ENCODE data around the gene NT5DC3.

Gene NT5DC3

DNA sequence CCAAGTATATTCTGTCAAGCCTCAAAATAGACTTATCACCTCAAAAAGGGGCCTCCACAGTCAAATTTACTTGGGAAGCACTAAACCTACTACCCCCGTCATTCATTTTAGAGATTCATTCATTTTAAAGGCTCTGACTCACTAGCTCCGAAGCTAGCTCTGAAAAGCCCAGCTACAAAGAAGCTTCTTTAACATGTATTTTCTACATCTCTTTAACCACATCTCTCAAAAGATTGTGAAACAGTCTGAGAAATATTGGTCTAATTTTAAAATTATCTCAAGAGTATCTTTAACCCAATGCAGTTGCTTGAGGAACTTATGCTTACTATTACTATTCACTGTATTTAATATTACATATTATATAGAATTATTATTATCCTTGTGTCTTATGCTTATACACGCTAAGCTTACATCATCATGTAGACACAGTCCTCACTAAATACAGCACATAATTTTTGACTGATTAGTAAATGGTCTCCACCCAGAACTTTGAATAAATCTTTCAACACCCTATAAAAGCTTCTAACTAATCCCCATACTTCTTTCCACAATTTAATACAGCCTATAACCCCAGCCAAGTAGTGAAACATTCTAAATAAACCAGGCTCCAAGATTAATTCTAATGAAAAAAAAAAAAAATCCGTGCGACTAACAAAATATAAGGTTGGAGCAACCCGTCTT is 7.8 kb downstream of the NT5DC3 start:
- DNase-seq (ENCODE audit: low read depth): peak; percentile 62

DNA sequence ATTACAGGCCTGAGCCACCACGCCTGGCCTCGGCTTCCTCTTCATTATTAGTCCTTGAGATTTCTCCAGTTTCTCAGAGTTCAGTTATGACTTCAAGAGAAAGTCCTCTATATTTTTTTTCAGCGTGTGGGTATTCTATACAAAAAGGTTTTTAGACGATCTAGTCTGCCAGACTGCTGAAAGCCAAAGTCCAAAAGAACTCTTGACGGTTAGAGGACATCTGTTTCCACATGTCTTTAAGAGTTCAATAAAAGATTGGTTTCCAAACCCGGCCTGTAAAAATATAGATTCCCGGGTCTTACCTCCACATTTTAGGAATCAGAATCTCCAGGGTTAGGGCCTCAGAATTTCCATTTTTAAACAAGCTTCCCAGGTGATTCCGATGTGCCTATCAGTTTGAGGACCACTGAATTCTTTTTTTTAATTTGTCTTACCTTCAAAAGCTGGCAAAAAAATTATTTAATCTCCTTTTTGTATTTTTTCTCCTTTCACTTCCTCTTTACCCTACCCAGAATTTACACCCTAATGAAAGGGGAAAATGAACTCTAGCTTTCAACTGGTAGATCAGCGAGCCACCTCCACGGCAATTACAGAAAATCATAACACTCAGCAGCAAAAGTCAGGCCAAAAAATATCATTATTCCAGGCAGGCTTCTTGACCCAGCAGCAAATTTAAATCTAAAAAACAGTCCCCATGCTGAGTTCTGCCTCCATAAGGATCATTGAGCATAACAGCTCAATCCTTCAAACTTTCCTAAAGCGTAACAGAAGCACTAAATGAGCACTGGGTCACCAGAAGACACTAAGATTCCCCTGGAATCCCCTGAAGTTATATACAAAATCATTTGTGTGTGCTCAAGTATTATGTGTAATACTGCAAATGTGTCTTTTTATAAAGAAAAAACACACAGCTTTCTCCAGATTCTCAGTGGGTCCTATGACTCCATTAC is 8.7 kb downstream of the NT5DC3 start:
- no peak for DNase-seq (ENCODE audit: low read depth)

DNA sequence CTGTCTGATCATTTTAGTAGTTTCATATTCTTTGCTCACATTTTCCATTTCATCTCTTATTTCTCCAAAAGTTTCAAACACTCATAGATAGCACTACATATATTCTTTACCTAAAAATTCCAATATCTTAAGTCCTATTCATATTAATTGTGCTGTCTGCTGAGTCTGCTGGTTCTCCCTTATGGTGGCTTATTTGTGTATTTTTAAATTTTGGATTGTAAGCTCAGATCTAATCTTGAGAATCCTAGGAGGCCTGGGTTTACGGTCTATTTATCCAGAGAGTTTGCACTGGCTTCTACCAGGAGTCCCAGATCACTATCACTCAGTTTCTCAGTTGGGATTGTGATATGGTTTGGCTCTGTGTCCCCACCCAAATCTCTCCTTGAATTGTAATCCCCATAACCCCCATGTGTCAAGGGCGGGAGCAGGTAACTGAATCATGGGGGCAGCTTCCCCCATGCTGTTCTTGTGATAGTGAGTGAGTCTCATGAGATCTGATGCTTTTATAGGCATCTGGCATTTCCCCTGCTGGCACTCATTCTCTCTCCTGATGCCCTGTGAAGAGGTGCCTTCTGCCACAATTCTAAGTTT is 10.2 kb downstream of the NT5DC3 start:
- no peak for DNase-seq (ENCODE audit: low read depth)

DNA sequence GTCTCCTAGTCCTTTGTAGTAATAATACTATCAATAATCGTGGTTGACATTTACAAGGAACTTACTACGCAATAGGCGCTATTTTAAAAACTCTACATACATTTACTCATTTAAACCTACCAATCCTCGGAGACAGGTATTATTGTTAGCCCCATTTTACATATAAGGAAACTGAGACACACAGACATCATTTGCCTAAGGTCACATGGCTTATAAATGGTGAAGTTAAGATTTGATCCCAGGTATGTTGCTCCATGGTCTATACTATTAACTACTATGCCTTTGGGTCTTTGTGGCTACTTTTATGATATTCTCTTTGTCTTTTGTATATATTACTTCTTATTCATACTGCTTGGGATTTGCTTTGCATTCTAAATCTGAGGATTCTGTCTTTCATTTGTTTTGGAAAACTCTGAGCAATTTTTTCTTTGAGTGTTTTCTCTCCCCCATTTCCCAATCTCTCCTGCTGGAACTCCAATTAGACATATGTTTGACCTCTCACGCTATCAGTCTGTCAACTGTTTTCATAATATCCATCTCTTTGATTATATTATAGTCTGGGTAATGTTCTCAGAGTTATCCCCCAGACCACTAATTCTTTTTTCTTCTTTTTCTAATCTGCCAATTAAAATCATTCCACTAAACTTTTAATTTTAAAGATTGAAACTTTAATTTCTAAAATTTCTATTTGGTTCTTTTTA is 10.9 kb downstream of the NT5DC3 start:
- no peak for DNase-seq (ENCODE audit: low read depth)

DNA sequence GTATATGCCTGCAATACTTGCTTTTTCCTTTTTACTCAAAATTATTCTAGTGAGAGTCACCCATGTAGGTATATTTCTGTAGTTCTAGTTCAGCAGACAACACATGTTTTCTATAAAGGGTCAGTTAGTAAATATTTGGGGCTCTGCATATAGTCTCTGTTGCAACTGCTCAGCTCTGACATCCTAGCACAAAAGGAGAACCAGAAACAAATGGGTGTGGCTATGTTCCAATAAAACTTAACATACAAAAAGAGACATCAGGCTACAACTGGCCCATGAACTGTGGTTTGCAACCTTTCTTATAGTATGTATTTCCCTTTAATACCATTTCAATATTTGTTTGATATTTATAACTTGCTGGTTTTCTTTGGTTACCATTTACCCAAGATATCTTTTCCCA is 11.9 kb downstream of the NT5DC3 start:
- DNase-seq (ENCODE audit: low read depth): no peak

DNA sequence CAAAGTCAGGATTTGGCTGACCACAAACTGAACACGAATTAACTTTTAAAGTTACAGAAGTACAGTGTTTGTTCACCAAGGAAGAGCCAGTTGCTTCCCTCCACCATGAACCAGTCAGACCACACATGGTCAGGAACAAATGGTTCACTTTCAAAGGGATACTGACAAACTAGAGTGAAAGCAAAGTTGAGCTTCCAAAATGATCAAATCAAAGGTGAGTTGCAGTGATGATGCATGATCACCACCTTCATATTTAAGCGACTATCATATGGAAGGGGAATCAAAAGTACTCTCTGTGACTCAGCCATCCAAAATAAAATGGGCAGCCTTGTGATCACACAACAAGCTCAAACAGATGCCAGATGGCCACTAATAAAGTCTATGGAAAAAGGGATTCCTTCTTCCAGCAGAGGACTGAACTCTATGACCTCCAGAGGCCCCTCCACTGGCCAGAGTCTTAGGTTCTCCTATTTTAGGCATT is 13.1 kb downstream of the NT5DC3 start:
- no peak for DNase-seq (ENCODE audit: low read depth)

DNA sequence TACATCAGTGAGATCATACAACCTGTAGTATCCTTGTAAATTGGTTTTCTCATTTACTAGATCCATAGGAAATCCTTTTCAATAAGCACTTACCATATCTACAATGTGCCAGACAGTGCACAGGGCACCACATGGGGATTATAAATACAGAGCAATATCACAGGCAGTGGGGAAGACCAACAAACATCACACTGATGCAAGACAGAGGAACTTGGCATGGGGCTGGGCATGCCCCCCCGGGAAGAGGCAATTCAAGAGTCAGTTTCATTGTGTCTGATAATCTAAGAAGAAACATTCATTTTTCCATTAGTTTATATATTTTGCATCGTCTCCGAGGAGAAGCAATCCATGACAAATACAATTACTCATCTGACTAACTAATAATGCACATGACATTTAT is 16.2 kb downstream of the NT5DC3 start:
- no peak for DNase-seq (ENCODE audit: low read depth)

DNA sequence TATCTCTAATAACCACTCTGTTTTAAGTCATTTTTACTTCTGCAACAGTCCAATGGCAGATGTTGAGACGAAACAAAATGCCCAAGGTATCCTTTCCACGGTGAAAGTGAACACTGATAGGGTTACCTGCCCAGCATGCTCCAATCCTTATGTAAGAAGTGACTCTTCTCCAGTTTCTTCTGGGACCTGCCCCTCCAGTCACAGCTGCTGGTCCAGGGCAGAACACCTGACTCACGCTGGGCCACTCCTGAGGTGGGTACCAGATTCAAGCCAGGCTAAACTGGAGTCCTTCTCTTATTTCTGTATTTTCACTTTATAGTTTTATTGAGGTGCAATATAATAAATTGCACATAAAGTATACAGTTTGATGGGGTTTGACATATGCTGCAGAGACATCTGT is 16.7 kb downstream of the NT5DC3 start:
- no peak for DNase-seq (ENCODE audit: low read depth)

DNA sequence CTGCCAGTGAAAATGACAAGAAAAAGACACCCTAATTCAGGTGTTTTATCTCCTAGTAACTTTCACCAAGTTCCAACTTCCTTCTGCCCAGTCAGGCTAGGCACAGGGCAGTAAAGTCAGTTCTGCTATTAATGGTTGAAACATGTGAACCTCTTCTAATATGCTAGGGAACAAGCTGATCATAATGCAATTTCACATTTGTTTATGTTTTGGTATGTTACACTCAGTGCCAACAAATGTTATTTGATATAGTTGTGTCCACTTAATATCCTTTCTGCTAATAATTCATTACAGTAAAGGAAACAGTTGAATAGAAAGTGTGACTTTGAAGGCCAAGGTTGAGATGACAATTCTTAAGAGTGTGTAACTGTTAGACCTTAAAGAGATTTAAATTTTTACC is 17.2 kb downstream of the NT5DC3 start:
- no peak for DNase-seq (ENCODE audit: low read depth)

DNA sequence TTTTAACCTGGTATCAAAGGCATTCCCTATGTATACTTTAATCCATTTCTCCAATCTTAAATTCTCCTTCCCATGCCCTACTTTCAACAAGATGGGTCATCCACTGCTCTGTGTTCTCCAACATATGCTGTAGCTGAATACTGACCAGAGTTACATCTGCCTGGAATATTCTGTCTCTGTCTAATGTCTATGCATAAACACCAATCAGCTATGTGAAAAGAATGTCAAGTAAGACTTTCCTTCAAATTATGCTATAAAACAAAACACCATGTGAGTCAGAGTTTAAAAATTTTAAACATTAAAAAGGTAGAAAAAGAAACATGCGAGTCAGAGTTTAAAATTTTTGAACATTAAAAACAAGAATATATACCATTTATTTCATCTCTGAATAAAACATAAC is 19.3 kb downstream of the NT5DC3 start:
- DNase-seq (ENCODE audit: low read depth): peak; percentile 54

DNA sequence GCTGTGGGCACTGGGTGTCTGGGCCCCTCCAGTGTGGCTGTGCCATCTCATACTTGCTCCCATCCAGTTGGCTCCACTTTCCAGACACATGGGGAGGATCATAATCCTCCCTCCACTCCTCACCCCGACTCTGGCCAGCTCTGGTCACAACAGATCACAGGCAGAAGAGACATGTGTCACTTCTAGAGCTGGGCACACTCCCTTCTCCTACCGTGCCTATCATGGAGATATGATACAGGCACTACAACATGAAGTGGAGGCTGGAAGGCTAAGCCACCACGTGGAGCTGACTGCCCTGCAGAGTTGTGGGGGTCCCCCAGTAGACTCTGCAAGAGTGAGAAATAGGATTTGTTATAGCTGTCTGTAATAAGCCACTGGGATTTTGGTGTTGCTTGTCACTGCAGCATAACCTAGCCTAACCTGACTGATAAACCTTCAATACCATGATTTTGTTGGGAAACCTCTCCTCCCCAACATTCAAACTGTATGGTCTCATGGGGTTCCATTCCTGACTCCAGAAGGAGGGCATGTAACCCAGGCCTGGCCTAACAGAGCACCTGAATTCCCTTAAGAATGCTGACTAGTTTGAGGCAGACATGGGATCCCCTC is 20.0 kb downstream of the NT5DC3 start:
- no peak for DNase-seq (ENCODE audit: low read depth)

DNA sequence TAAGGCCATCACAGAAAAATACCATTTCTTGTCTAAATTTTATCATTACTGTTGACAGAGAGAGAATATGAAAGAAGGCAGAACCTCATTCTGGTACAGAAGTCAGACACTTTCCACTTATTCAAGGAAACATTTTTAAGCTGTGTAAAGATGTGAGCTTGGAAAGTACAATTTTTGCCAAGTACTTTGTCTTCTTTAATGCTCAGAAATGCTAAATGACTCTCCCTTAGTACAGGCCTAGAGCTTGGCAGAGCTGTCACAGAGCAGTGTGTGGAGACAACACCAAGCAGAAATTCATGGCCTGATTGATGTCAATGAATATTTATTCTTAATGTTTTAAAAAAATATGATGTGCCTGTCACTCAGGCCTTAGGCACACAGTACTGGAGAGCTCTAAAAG is 20.7 kb downstream of the NT5DC3 start:
- DNase-seq (ENCODE audit: low read depth): no peak

DNA sequence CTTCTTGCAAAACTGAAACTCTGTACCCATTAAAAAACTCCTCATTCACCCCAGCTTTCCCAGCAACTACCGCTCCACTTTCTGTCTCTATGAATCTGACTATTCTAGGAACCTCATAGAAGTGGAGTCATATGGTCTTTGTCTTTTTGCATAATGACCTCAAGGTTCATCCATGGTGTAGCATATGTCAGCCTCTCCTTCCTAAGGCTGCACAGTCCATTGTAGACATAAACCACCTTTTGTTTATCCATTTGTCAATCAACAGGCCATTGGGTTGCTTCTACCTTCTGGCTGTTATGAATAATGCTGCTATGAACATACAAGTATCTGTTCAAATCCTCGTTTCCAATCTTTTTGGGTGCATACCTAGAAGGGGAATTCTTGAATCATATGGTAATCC is 21.1 kb downstream of the NT5DC3 start:
- no peak for DNase-seq (ENCODE audit: low read depth)

DNA sequence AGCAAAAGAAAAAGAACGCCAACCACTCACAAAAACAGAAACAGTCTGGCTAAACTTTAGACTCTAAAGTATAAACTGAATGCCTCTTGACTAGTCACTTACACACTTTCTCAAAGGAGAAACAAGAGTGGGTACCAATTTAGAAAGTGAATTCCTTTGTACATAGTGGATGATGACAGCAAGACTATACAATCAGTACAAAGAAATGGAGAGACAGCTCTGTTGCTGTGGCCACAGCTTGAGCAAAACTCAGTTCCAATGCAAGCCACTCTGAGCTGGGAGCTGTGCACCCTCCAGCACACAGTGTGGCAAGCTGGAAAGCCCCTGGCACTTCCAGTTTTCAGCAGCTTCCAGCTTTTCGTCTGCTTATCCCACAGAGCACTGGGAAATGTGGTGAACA is 21.7 kb downstream of the NT5DC3 start:
- DNase-seq (ENCODE audit: low read depth): no peak

DNA sequence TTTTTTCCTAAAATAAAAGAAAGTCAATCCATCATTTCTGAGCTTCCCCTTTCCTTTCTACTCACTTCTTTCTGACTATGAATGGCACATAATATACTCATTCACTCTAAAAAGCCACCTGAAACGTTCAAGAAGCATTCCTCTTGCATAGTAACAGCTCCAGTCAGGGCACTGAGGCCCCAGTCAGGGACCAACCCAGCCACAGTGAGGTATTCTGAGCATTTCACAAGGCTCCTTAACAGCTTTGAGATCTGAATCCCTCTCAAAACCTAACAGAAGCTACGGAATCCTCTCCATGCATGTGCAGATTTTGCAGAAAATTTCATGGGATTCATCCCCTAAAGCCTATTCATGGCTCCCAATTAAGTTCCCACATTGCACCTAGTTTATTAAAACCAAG is 23.2 kb downstream of the NT5DC3 start:
- DNase-seq (ENCODE audit: low read depth): no peak

DNA sequence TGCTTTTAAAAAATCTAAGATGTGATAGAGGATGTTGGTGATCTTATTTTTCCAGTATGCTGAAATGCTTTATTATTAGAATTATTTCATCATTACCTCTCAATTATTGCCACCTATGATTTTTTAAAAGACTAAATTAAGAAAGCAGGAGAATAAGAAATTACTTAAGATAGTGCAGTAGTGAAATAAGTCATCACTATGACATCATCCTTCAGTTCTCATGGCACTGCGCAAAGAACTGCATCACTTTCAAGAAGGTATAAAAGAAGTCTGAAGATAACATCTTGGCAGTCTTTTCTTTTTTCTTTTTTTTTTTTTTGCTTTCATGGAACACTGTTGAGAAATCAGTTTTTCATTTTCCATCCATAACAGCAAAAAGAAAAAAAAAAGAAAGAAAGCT is 24.4 kb downstream of the NT5DC3 start:
- DNase-seq (ENCODE audit: low read depth): no peak

DNA sequence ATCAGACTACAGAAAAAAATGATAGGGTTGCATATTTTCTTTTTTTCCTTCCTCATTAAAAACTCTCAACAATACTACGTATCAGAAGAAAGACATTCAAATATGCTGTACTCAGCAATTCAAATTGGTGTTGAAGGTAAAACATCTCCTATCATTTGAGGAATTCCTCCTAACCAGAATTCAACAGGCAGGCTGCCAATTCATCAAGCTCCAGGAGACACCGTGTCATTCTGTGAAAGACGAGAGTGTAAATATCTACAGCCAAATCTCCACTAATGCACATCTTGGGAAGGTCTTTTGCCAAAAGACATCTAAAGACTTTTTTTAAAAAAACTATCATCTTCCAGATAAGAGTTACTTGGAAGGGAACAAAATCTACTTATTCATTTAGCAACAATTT is 26.6 kb downstream of the NT5DC3 start:
- peak; percentile 21 for DNase-seq (ENCODE audit: low read depth)

DNA sequence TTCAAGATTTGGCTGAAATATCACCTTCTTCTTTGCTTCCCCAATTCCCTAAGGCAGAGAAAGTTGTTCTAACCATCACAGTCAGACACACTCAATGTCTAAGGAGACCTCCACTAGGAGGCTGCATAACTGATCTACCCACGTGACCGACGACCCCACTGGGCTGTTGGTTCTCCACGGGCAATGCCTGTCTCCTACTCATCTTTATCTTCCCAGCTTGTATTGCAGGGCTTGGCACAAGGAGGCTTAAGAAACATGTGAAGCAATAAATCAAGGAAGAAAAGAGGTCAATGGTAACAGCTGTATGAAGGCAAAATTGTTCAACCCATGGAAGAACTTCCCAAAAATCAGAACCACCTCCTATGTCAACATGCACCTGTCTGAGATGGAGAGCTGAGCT is 27.1 kb downstream of the NT5DC3 start:
- no peak for DNase-seq (ENCODE audit: low read depth)

DNA sequence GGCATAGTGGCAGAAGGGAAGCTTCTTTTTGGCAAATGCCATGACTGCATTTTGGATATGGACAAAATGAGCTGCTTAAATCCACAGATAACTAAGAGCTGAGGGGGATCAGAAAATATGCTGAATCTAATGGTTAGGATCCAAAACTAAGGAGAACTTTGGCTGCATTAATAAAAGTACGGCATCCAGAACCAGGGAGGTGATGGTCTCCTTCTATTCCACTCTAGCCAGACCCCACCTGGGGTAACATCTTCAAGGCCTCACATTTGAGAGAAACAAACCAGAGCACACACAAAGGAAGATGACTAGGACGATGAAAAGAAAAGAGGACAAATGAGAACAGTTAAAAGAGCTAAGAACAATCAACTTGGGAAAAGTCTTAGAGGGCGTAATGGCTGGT is 27.6 kb downstream of the NT5DC3 start:
- no peak for DNase-seq (ENCODE audit: low read depth)

DNA sequence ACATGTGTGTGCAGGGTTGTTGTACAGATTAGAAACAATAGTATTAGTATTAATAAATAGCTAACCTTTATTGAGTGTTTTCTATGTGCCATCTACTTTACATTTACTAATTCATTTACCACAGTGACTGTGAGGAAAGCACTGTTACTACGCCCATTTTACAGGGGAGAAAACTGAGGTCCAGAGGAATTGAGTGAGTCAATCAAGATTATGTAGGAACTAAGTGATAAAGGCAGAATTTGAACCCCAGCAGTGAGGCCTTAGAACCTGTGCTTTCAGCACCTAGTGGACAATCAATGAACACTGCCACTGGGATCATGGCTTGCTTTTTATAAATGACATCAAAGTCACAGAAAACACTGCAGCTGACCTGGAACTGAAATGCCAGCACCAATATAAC is 28.2 kb downstream of the NT5DC3 start:
- no peak for DNase-seq (ENCODE audit: low read depth)

DNA sequence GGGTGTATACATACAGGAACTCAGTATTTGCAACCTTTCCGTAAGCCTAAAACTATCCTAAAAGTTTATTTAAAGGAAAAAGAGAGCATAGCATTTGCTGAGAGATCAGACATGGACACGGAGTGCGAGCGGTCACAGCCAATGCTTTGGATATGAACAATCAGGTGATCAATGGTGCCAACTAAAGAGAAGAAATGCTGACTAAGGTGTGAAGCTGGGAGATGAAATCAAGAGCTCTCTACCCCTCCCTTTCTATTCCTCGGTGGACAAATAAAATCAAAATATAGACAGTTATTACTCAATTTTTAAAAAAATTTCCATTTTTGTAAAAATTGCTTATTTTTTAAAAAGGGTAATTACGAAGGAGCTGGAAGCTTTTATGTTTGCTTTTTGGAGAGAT is 29.2 kb downstream of the NT5DC3 start:
- DNase-seq (ENCODE audit: low read depth): no peak

DNA sequence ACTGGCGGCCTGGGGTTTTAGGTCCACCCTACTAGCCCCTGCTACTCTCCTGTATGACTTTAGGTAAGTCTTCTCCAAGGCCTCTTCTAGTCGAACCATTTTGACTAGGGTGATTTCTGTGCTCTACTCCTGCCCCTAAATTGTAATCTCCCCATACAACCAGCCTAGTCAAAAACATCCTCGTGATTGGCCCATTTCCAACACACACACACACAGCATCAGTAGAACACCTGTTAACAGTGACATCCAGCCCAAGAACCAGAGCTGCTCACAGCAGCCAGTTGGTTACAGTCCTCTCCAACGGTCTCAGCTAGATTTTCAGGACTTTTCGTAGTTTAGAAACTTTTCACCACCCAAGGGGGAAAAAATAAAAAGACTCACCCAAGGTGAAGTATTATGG is 30.9 kb downstream of the NT5DC3 start:
- DNase-seq (ENCODE audit: low read depth): no peak

Measured in EH (cell line).